Brain microvascular endothelial cell (primary cell): ENCODE measurements around the gene LHFPL2.

Experiments used
- DNase-seq: peaks from one replicate; pipeline ENCODE4 v3.0.0-alpha.2; 2020
- H3K27ac ChIP-seq: fragments of 250-450 bp; sonication (Bioruptor Pico); 2 replicates; pipeline ENCODE4 v1.5.1; 2020; ENCODE audit warnings: mild to moderate bottlenecking, moderate library complexity
- H3K27me3 ChIP-seq: fragments of 250-450 bp; sonication (Bioruptor Pico); replicated peaks from 2 replicates; pipeline ENCODE4 v1.5.1; 2020; ENCODE audit warnings: mild to moderate bottlenecking
- H3K36me3 ChIP-seq: fragments of 250-450 bp; sonication (Bioruptor Pico); replicated peaks from 2 replicates; pipeline ENCODE4 v1.5.1; 2020; ENCODE audit warnings: mild to moderate bottlenecking
- H3K4me3 ChIP-seq: 2 replicates; pipeline ENCODE4 v1.5.1; 2011; ENCODE audit warnings: low read depth, mild to moderate bottlenecking, control low read depth, low read length, moderate library complexity
- CTCF ChIP-seq: IDR thresholded peaks from 2 replicates; pipeline ENCODE4 v1.5.1; 2011; ENCODE audit warnings: low read depth, mild to moderate bottlenecking, moderate library complexity, low read length, control low read depth, inconsistent platforms; ENCODE audit errors: missing control alignments
- in situ Hi-C: cut with HindIII; loops from 2 replicates; pipeline ENCODE4 v1.10.0; 2017; ENCODE audit warnings: low sequenced_read_pairs, low pct_ligation_motif_present

LHFPL2 gene

DNA sequence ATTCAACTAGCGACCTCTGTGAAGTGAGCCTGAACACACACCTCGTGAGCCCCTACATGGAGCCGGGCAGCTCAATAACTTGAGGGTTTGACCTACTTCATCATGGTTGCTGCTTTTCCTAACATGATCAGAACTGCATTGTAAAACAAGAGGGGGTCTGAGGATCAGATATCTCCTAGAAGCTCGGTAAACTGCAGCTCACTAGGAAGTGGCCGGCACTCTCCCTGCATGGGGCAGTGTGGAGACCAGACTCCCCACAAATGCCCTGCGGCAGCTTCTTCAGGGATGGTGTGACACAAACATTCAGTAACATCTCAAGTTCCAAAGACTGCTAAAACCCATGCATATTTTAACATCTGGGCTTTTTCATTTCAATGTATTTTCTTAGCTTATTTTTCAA lies 18.5 kb downstream of the LHFPL2 start:
- H3K36me3 ChIP-seq: peaks cover 64% of the 10 kb centered on the region

DNA sequence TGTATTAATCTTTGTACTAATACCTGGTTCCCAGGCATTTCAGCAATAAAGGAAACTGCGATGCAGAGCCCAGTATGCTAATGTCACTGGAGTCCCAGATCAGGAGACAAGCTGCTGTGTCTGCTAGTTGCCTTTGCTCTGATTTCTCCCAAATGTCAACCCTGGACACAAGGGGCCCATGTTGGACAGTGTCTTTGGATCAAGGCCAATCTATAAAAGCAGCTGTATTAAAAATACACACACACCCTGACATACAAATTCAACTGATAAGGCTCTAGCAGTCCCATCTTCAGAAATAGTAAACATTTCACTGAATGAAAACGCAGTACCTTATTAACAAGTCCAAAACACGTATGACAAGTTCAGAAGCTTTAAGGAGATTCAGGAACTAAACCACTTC lies 18.9 kb downstream of the LHFPL2 start:
- no peak for DNase-seq

More for the DNA sequence above, 18.5 kb downstream of the LHFPL2 start:
- H3K27me3 ChIP-seq: no peaks in the 10 kb centered on the region
- no peak overlapping the region for H3K4me3 ChIP-seq
- DNase-seq: no peak
- TF ChIP-seq CTCF: no peak
- in situ Hi-C loops: loop anchor here (25.0 kb wide), 1 partner anchor 93 kb away; no protein-coding TSS in a partner anchor
- H3K27ac ChIP-seq: no peak overlapping the region

GRCh38 chr5:78628270-78628992 lies 20.1 kb downstream of the LHFPL2 start:
- no peak for TF ChIP-seq CTCF
- Histone ChIP-seq H3K27ac (peak overlapping the region; percentile 65), H3K36me3 (peaks cover 63% of the 10 kb centered on the region), H3K4me3 (no peak overlapping the region), H3K27me3 (no peaks in the 10 kb centered on the region)
- in situ Hi-C loops: loop anchor here (25.0 kb wide), 1 partner anchor 91 kb away; no protein-coding TSS in a partner anchor
- DNase-seq: no peak

More for the DNA sequence above, 18.9 kb downstream of the LHFPL2 start:
- H3K27me3 ChIP-seq: no peaks in the 10 kb centered on the region
- H3K27ac ChIP-seq: no peak overlapping the region
- H3K36me3 ChIP-seq: peaks cover 66% of the 10 kb centered on the region
- no peak for TF ChIP-seq CTCF
- H3K4me3 ChIP-seq: no peak overlapping the region
- in situ Hi-C loops: loop anchor here (25.0 kb wide), 1 partner anchor 92 kb away; no protein-coding TSS in a partner anchor

DNA sequence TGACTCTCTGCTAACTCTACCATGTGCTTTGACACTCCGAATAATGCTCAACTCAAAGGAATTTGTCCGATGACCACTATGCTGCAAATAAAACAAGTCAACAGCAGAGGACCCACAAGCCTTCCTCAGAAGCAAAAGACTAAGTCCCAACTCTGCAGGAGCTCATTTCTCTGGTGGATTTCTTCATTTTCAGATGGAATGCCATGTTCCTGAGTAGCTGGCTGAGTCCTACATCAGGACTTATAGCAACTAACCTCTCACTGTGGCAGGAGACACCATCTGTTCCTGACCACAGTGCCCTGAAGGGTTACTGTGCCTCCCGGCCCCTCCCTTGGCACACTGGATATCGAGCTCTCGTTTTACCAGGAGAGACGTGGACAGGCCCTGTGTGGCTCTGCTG lies 20.8 kb downstream of the LHFPL2 start:
- H3K36me3 ChIP-seq: peaks cover 57% of the 10 kb centered on the region
- no peak overlapping the region for H3K4me3 ChIP-seq
- H3K27ac ChIP-seq: peak overlapping the region; percentile 65
- peak; percentile 5 for TF ChIP-seq CTCF
- no peaks in the 10 kb centered on the region for H3K27me3 ChIP-seq
- in situ Hi-C loops: loop anchor here (25.0 kb wide), 1 partner anchor 90 kb away; no protein-coding TSS in a partner anchor
- DNase-seq: peak; percentile 58

GRCh38 chr5:78627175-78627574 lies 21.4 kb downstream of the LHFPL2 start:
- Histone ChIP-seq H3K27me3 (no peaks in the 10 kb centered on the region), H3K27ac (peak overlapping the region; percentile 65), H3K36me3 (peaks cover 52% of the 10 kb centered on the region), H3K4me3 (no peak overlapping the region)
- in situ Hi-C loops: loop anchor here (25.0 kb wide), 1 partner anchor 90 kb away; no protein-coding TSS in a partner anchor
- TF ChIP-seq CTCF: peak; percentile 75
- no peak for DNase-seq
